HG03064 (cell line): ENCODE results near the gene TMEM271.
"Not testable (repeated sequence)": the region's sequence is repeated elsewhere in the genome, so short reads cannot be mapped to it uniquely, and the experiment has no call there.

Experiments
- ATAC-seq: cut with Tn5 transposase; IDR thresholded peaks from one replicate; pipeline ENCODE4 v1.9.1; 2021; ENCODE audit warnings: low read depth; ENCODE audit not compliant: unreplicated experiment

TMEM271 gene

GRCh38 chr4:566508-567295, 9.4 kb downstream of the TMEM271 start:
- ATAC-seq = no peak

GRCh38 chr4:566035-566434, 10.1 kb downstream of the TMEM271 start:
- ATAC-seq = no peak

GRCh38 chr4:565614-566013, 10.5 kb downstream of the TMEM271 start:
- ATAC-seq = not testable (repeated sequence)

GRCh38 chr4:562458-562857, 13.6 kb downstream of the TMEM271 start:
- ATAC-seq = not testable (repeated sequence)

- no peak for ATAC-seq
Observed at GRCh38 chr4:561426-561825, 14.7 kb downstream of the TMEM271 start.

- no peak for ATAC-seq
Observed at GRCh38 chr4:560731-561291, 15.3 kb downstream of the TMEM271 start.

- no peak for ATAC-seq
Observed at GRCh38 chr4:560061-560460, 16.0 kb downstream of the TMEM271 start.

GRCh38 chr4:555566-556275, 20.4 kb downstream of the TMEM271 start:
- no peak for ATAC-seq

- ATAC-seq = not testable (repeated sequence)
Observed at GRCh38 chr4:554793-555320, 21.2 kb downstream of the TMEM271 start.

- no peak for ATAC-seq
Observed at GRCh38 chr4:552019-552418, 24.1 kb downstream of the TMEM271 start.

GRCh38 chr4:550268-550667, 25.8 kb downstream of the TMEM271 start:
- ATAC-seq = not testable (repeated sequence)

GRCh38 chr4:548976-549375, 27.1 kb downstream of the TMEM271 start:
- no peak for ATAC-seq

- no peak for ATAC-seq
Observed at GRCh38 chr4:545612-546011, 30.5 kb downstream of the TMEM271 start.

GRCh38 chr4:544386-545105, 31.5 kb downstream of the TMEM271 start:
- no peak for ATAC-seq

GRCh38 chr4:541271-541670, 34.8 kb downstream of the TMEM271 start:
- no peak for ATAC-seq

GRCh38 chr4:538542-539142, 37.5 kb downstream of the TMEM271 start:
- no peak for ATAC-seq

- no peak for ATAC-seq
Observed at GRCh38 chr4:537436-538264, 38.4 kb downstream of the TMEM271 start.

- ATAC-seq = no peak
Observed at GRCh38 chr4:536351-536972, 39.6 kb downstream of the TMEM271 start.

- no peak for ATAC-seq
Observed at GRCh38 chr4:535924-536281, 40.2 kb downstream of the TMEM271 start.
